Stimulated activated CD8-positive, alpha-beta memory T cell treated with anti-CD3 and anti-CD28 coated beads, Interleukin-15, amount 100 ng/mL, for 1 hour (primary cell): ENCODE data around the gene PLAU.
"Not testable (repeated sequence)": the region's sequence is repeated elsewhere in the genome, so short reads cannot be mapped to it uniquely, and the experiment has no call there.

ENCODE experiments used
- DNase-seq: peaks from one replicate; pipeline ENCODE4 v3.0.0-alpha.2; 2020; ENCODE audit warnings: low read depth

Gene PLAU

DNA sequence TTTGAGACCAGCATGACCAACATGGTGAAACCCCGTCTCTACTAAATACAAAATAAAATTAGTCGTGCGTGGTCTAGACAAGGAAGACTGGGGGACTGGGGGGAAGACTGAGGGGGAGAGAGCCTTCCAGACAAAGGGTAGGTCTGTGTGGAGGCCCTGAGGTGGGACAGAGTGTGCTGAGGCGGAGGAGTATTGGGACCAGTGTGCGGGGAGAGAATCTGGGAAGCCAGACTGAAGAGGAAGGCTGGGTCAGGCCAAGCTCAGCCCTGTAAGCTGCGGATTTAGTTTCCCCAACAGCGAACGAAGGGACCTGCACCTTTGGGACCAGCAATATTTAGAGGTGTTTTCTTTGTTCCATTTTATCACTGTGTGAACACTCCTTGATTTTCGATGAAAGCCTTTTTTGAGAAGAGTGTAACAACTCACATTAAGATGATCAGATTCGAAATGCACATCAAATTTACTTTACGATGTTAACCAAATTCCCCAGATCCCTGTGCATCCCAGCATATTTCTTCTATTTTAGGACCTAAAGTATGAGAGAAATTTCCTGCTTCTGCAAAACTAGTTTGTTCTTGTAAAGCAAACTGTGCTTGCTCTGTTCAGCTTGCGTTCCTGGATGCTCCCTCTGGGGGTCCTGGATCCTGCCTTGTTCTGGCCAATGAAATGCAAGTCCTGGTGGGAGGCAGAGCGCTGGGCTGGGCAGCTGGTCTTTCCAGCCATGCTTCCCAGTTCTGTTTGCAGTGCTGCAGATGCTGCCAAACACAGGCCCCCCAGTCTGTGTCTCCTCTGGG lies 39.4 kb downstream of the PLAU start:
- no peak for DNase-seq

GRCh38 chr10:73953665-73954064 lies 42.7 kb downstream of the PLAU start:
- no peak for DNase-seq

DNA sequence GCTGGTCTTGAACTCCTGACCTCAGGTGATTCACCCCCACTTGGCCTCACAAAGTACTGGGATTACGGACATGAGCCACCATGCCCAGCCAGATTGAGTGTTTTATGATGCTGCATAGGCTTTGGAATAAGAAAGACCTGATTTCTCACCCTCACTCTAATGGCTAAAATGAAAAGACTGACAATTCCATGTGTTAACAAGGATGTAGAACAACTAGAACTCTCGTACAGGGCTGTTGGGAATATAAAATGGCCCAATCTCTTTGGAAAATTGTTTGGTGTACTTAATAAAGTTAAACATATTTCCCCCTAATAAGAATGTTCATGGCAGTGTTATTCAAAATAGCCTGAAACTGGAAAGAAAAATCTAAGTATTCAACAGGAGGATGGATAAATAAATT lies 43.8 kb downstream of the PLAU start:
- no peak for DNase-seq

DNA sequence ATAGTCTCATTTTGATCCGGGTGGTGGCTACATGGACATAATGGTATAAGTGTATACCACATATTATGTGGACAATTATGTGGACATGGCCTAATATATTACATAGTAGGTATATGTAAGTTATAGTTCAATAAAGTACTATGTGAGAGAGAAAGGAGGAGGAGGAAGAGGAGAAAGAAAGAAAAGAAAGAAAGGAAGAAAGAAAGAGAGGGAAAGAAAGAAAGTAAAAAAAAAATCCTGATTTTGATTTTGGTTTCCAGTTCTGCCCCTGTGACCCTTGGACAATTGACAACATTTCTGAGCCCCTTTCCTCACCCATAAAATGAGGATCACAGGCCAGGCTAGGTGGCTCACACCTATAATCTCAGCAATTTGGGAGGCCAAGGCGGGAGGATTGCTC lies 44.8 kb downstream of the PLAU start:
- DNase-seq = no peak

- DNase-seq = no peak
These were observed 45.8 kb downstream of the PLAU start for GRCh38 chr10:73956476-73957359.

DNA sequence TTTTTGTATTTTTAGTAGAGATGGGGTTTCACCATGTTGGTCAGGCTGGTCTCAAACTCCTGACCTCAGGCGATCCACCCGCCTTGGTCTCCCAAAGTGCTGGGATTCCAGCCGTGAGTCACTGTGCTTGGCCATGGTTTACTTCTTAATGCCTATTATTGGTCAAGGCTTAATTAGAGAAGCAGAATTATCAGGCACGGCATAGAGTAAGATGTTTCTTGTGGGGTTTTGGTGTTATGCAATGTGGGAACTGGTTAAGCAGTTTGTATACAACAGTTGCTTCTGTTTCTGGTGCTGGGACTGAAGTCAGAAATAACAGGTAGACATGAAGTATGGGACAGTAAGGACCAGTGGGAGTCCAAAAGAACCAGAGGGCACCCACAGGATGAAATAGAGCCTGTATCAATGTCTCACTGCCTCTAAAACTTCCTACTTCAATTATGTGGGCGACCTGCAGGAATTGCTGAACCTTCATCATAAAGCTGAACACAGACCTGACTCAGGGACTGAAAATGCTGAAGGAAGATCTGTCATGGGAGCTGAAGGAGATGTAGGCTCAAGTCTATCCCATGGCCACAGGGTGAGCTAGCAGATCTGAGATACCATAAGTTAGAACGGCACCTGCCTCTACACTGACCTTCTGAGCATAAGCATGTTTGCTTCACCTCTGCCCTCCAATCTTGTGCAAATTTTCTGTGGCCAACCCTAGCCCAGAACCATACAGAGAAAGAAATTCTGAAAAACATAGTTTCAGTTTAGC lies 48.7 kb downstream of the PLAU start:
- no peak for DNase-seq

- no peak for DNase-seq
These were observed 51.5 kb downstream of the PLAU start for GRCh38 chr10:73962386-73962785.

- not testable (repeated sequence) for DNase-seq
These were observed 52.6 kb downstream of the PLAU start for GRCh38 chr10:73963533-73963932.

- no peak for DNase-seq
These were observed 53.8 kb downstream of the PLAU start for GRCh38 chr10:73964743-73965142.

- DNase-seq = not testable (repeated sequence)
These were observed 54.4 kb downstream of the PLAU start for GRCh38 chr10:73965267-73965889.

DNA sequence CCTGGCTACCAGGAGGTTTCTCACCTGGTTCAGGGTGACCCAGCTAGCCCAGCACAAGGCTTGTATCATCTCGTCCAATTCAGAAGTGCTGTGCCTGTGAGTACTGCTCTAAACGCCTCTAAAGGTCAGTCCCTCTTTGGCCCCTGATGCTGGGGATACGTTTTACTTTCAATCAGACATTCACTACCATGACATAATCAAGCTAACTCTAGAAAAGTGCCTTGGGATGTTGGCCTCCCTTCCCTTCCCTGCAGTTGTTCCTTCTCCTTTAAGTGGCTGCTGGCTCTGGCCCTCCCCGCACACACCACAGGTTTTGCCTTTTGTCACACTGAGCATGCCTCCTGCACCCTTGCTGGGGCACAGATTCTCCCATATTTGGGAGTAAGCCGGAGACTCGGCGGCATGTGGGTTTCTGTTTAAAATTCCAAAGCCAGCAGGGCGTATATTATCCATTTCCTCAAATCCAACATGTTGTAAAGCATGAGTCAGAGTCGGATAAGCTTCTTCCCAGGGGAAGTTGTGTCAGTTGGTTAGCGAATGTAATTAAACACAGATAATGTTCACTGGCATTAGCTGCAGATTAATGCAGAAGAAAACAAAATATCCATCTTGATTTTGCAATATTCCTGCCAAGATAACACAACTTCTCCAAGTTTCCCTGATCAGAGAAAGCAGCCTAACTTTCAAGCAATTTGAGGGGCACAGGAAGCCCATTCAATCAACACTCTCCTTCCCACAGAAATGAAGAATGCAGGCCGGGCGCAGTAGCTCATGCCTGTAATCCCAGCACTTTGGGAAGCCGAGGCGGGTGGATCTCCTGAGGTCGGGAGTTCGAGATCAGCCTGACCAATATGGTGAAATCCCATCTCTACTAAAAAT lies 55.2 kb downstream of the PLAU start:
- DNase-seq = no peak

- DNase-seq = no peak
These were observed 56.1 kb downstream of the PLAU start for GRCh38 chr10:73967022-73967429.
